H1 (cell line): ENCODE data around the gene SLC5A10. TPM values are rescaled to one million over a fixed set of nuclear protein-coding genes. Genes with fewer than 3 reads are reported as not detected.

Experiments
- CEBPB ChIP-seq: IDR thresholded peaks from 2 replicates; pipeline ENCODE4 v1.6.1; 2012; ENCODE audit warnings: low read depth, low read length
- EP300 ChIP-seq, 2 experiments: IDR thresholded peaks; 1 replicate in 1 of 2; 2 replicates in 1 of 2; pipeline ENCODE4 v1.6.1; 2011 to 2012; ENCODE audit warnings: low read depth in 2 of 2, low read length in 2 of 2, mild to moderate bottlenecking in 2 of 2, borderline replicate concordance in 1 of 2, inconsistent platforms in 1 of 2, moderate library complexity in 1 of 2
- JUN ChIP-seq: IDR thresholded peaks from 2 replicates; pipeline ENCODE4 v1.6.1; 2011; ENCODE audit warnings: low read depth, mild to moderate bottlenecking, improper control_type of control experiment, low read length
- SP4 ChIP-seq: IDR thresholded peaks from 2 replicates; pipeline ENCODE4 v1.6.1; 2012; ENCODE audit warnings: low read length, inconsistent platforms
- TAF1 ChIP-seq: IDR thresholded peaks from 2 replicates; pipeline ENCODE4 v1.6.1; 2011; ENCODE audit warnings: mild to moderate bottlenecking, low read depth, low read length
- polyA plus RNA-seq, 7 experiments: library from polyadenylated mRNA; depleted of rRNA in 3 of 7; stranded (reverse) in 5 of 7; unstranded in 2 of 7; fragments of >200 nt in 5 of 7; fragments of 200-250 nt in 2 of 7; gene quantifications; 1 replicate in 5 of 7; 2 replicates in 1 of 7; 4 replicates in 1 of 7; pipeline versions ENCODE4 v1.2.1 to v1.2.3, GENCODE V29; 2011 to 2013; ENCODE audit warnings: missing spikeins in 2 of 7, mixed read lengths in 2 of 7
- total RNA-seq: library from RNA; stranded (reverse); fragmentation: NEBNext Ultra II Directional; extraction: Animal tissue kit (Norgen Biotek cat#: 25700); gene quantifications from 2 replicates; pipeline ENCODE4 v1.2.1, GENCODE V29; 2021
- TF ChIP-seq, protein P1 (sequence below): fragments of 300-600 bp; sonication (generic); IDR thresholded peaks from 2 replicates; pipeline ENCODE4 v1.7.1; 2012; ENCODE audit warnings: low read length, moderate library complexity, mild to moderate bottlenecking, inconsistent platforms; ENCODE audit not compliant: insufficient replicate concordance

Gene SLC5A10
- total and polyA plus RNA-seq, 2 of the 8 experiments (the other 6 are each of a cell fraction or from before 2014, with no cell fraction given), result 0.05 to 0.11 TPM

DNA sequence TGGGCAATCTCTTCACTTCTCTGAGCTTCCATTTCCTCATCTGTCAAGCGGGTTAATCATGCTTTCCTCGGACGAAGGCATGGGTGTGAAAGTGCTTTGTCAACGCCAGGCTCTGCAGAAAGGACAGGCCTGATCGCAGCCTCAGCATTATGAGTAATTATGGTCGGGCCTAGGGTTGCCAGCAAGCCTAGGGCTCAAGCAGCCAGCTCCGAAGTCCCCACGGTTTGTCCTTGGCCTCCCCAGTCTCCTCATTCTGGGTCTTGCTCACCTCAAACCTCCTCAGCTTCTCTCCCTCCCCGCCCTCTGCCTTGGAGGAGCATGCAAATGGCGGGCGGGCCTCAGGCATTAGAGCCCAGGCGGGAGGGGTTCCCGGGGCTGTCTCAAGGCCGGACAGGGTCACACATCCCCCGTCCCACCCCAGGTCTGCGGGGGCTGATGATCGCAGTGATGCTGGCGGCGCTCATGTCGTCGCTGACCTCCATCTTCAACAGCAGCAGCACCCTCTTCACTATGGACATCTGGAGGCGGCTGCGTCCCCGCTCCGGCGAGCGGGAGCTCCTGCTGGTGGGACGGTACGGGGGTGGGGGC is 62.8 kb downstream of the SLC5A10 start (continued):
- TF ChIP-seq, protein P1, sequence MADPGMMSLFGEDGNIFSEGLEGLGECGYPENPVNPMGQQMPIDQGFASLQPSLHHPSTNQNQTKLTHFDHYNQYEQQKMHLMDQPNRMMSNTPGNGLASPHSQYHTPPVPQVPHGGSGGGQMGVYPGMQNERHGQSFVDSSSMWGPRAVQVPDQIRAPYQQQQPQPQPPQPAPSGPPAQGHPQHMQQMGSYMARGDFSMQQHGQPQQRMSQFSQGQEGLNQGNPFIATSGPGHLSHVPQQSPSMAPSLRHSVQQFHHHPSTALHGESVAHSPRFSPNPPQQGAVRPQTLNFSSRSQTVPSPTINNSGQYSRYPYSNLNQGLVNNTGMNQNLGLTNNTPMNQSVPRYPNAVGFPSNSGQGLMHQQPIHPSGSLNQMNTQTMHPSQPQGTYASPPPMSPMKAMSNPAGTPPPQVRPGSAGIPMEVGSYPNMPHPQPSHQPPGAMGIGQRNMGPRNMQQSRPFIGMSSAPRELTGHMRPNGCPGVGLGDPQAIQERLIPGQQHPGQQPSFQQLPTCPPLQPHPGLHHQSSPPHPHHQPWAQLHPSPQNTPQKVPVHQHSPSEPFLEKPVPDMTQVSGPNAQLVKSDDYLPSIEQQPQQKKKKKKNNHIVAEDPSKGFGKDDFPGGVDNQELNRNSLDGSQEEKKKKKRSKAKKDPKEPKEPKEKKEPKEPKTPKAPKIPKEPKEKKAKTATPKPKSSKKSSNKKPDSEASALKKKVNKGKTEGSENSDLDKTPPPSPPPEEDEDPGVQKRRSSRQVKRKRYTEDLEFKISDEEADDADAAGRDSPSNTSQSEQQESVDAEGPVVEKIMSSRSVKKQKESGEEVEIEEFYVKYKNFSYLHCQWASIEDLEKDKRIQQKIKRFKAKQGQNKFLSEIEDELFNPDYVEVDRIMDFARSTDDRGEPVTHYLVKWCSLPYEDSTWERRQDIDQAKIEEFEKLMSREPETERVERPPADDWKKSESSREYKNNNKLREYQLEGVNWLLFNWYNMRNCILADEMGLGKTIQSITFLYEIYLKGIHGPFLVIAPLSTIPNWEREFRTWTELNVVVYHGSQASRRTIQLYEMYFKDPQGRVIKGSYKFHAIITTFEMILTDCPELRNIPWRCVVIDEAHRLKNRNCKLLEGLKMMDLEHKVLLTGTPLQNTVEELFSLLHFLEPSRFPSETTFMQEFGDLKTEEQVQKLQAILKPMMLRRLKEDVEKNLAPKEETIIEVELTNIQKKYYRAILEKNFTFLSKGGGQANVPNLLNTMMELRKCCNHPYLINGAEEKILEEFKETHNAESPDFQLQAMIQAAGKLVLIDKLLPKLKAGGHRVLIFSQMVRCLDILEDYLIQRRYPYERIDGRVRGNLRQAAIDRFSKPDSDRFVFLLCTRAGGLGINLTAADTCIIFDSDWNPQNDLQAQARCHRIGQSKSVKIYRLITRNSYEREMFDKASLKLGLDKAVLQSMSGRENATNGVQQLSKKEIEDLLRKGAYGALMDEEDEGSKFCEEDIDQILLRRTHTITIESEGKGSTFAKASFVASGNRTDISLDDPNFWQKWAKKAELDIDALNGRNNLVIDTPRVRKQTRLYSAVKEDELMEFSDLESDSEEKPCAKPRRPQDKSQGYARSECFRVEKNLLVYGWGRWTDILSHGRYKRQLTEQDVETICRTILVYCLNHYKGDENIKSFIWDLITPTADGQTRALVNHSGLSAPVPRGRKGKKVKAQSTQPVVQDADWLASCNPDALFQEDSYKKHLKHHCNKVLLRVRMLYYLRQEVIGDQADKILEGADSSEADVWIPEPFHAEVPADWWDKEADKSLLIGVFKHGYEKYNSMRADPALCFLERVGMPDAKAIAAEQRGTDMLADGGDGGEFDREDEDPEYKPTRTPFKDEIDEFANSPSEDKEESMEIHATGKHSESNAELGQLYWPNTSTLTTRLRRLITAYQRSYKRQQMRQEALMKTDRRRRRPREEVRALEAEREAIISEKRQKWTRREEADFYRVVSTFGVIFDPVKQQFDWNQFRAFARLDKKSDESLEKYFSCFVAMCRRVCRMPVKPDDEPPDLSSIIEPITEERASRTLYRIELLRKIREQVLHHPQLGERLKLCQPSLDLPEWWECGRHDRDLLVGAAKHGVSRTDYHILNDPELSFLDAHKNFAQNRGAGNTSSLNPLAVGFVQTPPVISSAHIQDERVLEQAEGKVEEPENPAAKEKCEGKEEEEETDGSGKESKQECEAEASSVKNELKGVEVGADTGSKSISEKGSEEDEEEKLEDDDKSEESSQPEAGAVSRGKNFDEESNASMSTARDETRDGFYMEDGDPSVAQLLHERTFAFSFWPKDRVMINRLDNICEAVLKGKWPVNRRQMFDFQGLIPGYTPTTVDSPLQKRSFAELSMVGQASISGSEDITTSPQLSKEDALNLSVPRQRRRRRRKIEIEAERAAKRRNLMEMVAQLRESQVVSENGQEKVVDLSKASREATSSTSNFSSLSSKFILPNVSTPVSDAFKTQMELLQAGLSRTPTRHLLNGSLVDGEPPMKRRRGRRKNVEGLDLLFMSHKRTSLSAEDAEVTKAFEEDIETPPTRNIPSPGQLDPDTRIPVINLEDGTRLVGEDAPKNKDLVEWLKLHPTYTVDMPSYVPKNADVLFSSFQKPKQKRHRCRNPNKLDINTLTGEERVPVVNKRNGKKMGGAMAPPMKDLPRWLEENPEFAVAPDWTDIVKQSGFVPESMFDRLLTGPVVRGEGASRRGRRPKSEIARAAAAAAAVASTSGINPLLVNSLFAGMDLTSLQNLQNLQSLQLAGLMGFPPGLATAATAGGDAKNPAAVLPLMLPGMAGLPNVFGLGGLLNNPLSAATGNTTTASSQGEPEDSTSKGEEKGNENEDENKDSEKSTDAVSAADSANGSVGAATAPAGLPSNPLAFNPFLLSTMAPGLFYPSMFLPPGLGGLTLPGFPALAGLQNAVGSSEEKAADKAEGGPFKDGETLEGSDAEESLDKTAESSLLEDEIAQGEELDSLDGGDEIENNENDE, result no peak
- no peak for TF ChIP-seq SP4
- TF ChIP-seq CEBPB, result no peak
- TF ChIP-seq EP300 (IDR thresholded peaks at IDR 0.05; ENCODE audit: borderline replicate concordance in 1 of 2, low read depth in 2 of 2, low read length in 2 of 2), result no peak
- TF ChIP-seq JUN, result no peak
- no peak for TF ChIP-seq TAF1
